HG02642 (cell line): ENCODE measurements around the gene NFILZ.

Experiments
- ATAC-seq: cut with Tn5 transposase; IDR thresholded peaks from one replicate; pipeline ENCODE4 v1.9.1; 2021; ENCODE audit warnings: mild to moderate bottlenecking; ENCODE audit not compliant: unreplicated experiment, poor library complexity

Gene NFILZ

GRCh38 chr19:8629996-8630683 lies at the start of gene NFILZ:
Gene NFILZ (plus strand): TSS chr19:8630633. CDS start chr19:8676766, 46,133 bp downstream.
- ATAC-seq: no peak

GRCh38 chr19:8580710-8581281 lies 49.6 kb upstream of the NFILZ start:
- ATAC-seq: peak; percentile 68

- ATAC-seq: no peak
Measured at GRCh38 chr19:8584965-8585893, 45.2 kb upstream of the NFILZ start.

GRCh38 chr19:8585894-8586750 lies 44.3 kb upstream of the NFILZ start:
- ATAC-seq: no peak

- ATAC-seq: no peak
Measured at GRCh38 chr19:8589177-8589714, 41.2 kb upstream of the NFILZ start.

- no peak for ATAC-seq
Measured at GRCh38 chr19:8592231-8593009, 38.0 kb upstream of the NFILZ start.

GRCh38 chr19:8593931-8594330 lies 36.5 kb upstream of the NFILZ start:
- ATAC-seq: no peak

- no peak for ATAC-seq
Measured at GRCh38 chr19:8595651-8596050, 34.8 kb upstream of the NFILZ start.

GRCh38 chr19:8596168-8596567 lies 34.3 kb upstream of the NFILZ start:
- ATAC-seq: no peak

GRCh38 chr19:8600064-8600463 lies 30.4 kb upstream of the NFILZ start:
- no peak for ATAC-seq

- ATAC-seq: no peak
Measured at GRCh38 chr19:8600816-8601215, 29.6 kb upstream of the NFILZ start.

- no peak for ATAC-seq
Measured at GRCh38 chr19:8601796-8602195, 28.6 kb upstream of the NFILZ start.

- no peak for ATAC-seq
Measured at GRCh38 chr19:8605514-8605913, 24.9 kb upstream of the NFILZ start.

- no peak for ATAC-seq
Measured at GRCh38 chr19:8607386-8607785, 23.0 kb upstream of the NFILZ start.

- no peak for ATAC-seq
Measured at GRCh38 chr19:8608941-8609278, 21.5 kb upstream of the NFILZ start.

- no peak for ATAC-seq
Measured at GRCh38 chr19:8609279-8610040, 21.0 kb upstream of the NFILZ start.

GRCh38 chr19:8610041-8610935 lies 20.1 kb upstream of the NFILZ start, which contains the start of gene ADAMTS10:
Gene ADAMTS10 (minus strand): TSS chr19:8610715. CDS start chr19:8605710, 5,005 bp downstream.
- ATAC-seq: no peak

- no peak for ATAC-seq
Measured at GRCh38 chr19:8610936-8611300, 19.5 kb upstream of the NFILZ start.
